GM19239 (cell line): Measurements from ENCODE around the gene CCDC102A.

Experiments used
- DNase-seq: peaks from one replicate; pipeline ENCODE4 v3.0.0; 2011; ENCODE audit warnings: low spot score; ENCODE audit not compliant: insufficient read length
- FAIRE-seq: peaks from 2 replicates; lab custom pipeline; 2011; peaks lifted over from hg19 to GRCh38; lab: Jason Lieb, UNC

CCDC102A gene

GRCh38 chr16:57525761-57526160, 10.6 kb downstream of the CCDC102A start:
- FAIRE-seq (no peak), DNase-seq (no peak)

GRCh38 chr16:57522960-57523359, 13.4 kb downstream of the CCDC102A start:
- no peak for DNase-seq
- FAIRE-seq = no peak

GRCh38 chr16:57519796-57520360, 16.5 kb downstream of the CCDC102A start:
- DNase-seq = peak; percentile 94
- FAIRE-seq = peak; percentile 96

GRCh38 chr16:57518922-57519321, 17.4 kb downstream of the CCDC102A start:
- FAIRE-seq (no peak), DNase-seq (no peak)

GRCh38 chr16:57518520-57518919, 17.9 kb downstream of the CCDC102A start:
- DNase-seq = no peak
- FAIRE-seq = no peak

GRCh38 chr16:57517397-57518367, 18.7 kb downstream of the CCDC102A start:
- FAIRE-seq (no peak), DNase-seq (no peak)

- FAIRE-seq (no peak), DNase-seq (no peak)
These were observed 19.6 kb downstream of the CCDC102A start for GRCh38 chr16:57516773-57517172.

GRCh38 chr16:57516176-57516725, 20.1 kb downstream of the CCDC102A start:
- FAIRE-seq = no peak
- no peak for DNase-seq

GRCh38 chr16:57514791-57515600, 21.4 kb downstream of the CCDC102A start:
- DNase-seq (no peak), FAIRE-seq (no peak)

- FAIRE-seq (no peak), DNase-seq (no peak)
These were observed 22.0 kb downstream of the CCDC102A start for GRCh38 chr16:57514371-57514770.

GRCh38 chr16:57513371-57514102, 22.8 kb downstream of the CCDC102A start:
- DNase-seq = no peak
- no peak for FAIRE-seq

- FAIRE-seq (no peak), DNase-seq (no peak)
These were observed 23.9 kb downstream of the CCDC102A start for GRCh38 chr16:57512296-57513001.

- FAIRE-seq (no peak), DNase-seq (no peak)
These were observed 26.1 kb downstream of the CCDC102A start for GRCh38 chr16:57510016-57510871.

GRCh38 chr16:57509231-57509923, 27.0 kb downstream of the CCDC102A start:
- FAIRE-seq (no peak), DNase-seq (no peak)

- no peak for FAIRE-seq
- no peak for DNase-seq
These were observed 28.3 kb downstream of the CCDC102A start for GRCh38 chr16:57508035-57508425.

- DNase-seq (no peak), FAIRE-seq (no peak)
These were observed 29.0 kb downstream of the CCDC102A start for GRCh38 chr16:57507136-57508034.

GRCh38 chr16:57505169-57505568, 31.2 kb downstream of the CCDC102A start:
- DNase-seq = no peak

More at GRCh38 chr16:57505169-57505568, 31.2 kb downstream of the CCDC102A start:
- FAIRE-seq = no peak
